Panc1 (cell line): ENCODE results near the gene PACC1.
A peak's percentile ranks its signal among the peaks of the same experiment; 100 is the strongest.

ENCODE experiments used
- SIN3A ChIP-seq: IDR thresholded peaks from 2 replicates; pipeline ENCODE4 v1.6.1; 2012; ENCODE audit warnings: low read depth, mild to moderate bottlenecking, low read length, moderate library complexity, borderline replicate concordance; ENCODE audit not compliant: insufficient read depth
- TF ChIP-seq, protein P1 (sequence below): fragments of 450-650 bp; IDR thresholded peaks from 2 replicates; pipeline ENCODE4 v1.5.1; 2017; ENCODE audit warnings: mild to moderate bottlenecking
- TF ChIP-seq, protein P2 (sequence below), 2 experiments: IDR thresholded peaks; 2 replicates each; pipeline ENCODE4 v1.6.1; 2011 to 2012; ENCODE audit warnings: low read depth in 2 of 2, control low read depth in 1 of 2, low read length in 1 of 2, mild to moderate bottlenecking in 1 of 2, moderate library complexity in 1 of 2; ENCODE audit not compliant: insufficient read depth in 1 of 2

DNA sequence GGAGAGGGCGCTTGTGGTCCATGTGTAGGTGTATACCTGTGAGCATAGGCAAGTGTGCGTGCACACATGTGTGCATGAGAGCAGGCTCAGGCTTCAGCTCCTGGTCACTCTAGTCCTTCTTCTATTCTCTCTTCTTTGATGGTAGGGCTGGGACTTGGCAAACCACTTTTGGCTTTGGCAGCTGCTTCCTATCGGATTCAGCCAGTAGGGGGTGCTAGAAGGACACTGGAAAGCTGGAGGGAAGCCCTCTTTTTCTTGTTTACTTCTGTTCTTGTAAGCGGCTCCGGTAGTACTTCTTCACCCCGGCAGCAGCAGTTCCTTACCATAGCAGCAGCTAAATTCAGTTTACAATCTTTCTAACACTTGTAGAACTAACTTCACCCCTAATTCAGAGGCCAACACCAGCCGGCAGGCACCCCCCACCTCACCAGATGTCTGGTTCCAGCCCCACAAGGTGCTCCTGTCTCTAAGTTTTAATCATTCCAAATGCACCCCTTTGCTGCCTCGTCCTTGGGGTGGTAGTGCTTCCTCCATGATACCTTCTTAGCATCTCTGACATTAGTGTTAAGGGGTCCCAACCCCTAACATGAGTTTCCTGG is 43.2 kb upstream of the PACC1 start:
- TF ChIP-seq, protein P1, sequence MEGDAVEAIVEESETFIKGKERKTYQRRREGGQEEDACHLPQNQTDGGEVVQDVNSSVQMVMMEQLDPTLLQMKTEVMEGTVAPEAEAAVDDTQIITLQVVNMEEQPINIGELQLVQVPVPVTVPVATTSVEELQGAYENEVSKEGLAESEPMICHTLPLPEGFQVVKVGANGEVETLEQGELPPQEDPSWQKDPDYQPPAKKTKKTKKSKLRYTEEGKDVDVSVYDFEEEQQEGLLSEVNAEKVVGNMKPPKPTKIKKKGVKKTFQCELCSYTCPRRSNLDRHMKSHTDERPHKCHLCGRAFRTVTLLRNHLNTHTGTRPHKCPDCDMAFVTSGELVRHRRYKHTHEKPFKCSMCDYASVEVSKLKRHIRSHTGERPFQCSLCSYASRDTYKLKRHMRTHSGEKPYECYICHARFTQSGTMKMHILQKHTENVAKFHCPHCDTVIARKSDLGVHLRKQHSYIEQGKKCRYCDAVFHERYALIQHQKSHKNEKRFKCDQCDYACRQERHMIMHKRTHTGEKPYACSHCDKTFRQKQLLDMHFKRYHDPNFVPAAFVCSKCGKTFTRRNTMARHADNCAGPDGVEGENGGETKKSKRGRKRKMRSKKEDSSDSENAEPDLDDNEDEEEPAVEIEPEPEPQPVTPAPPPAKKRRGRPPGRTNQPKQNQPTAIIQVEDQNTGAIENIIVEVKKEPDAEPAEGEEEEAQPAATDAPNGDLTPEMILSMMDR: peak; percentile 84
- TF ChIP-seq, protein P2, sequence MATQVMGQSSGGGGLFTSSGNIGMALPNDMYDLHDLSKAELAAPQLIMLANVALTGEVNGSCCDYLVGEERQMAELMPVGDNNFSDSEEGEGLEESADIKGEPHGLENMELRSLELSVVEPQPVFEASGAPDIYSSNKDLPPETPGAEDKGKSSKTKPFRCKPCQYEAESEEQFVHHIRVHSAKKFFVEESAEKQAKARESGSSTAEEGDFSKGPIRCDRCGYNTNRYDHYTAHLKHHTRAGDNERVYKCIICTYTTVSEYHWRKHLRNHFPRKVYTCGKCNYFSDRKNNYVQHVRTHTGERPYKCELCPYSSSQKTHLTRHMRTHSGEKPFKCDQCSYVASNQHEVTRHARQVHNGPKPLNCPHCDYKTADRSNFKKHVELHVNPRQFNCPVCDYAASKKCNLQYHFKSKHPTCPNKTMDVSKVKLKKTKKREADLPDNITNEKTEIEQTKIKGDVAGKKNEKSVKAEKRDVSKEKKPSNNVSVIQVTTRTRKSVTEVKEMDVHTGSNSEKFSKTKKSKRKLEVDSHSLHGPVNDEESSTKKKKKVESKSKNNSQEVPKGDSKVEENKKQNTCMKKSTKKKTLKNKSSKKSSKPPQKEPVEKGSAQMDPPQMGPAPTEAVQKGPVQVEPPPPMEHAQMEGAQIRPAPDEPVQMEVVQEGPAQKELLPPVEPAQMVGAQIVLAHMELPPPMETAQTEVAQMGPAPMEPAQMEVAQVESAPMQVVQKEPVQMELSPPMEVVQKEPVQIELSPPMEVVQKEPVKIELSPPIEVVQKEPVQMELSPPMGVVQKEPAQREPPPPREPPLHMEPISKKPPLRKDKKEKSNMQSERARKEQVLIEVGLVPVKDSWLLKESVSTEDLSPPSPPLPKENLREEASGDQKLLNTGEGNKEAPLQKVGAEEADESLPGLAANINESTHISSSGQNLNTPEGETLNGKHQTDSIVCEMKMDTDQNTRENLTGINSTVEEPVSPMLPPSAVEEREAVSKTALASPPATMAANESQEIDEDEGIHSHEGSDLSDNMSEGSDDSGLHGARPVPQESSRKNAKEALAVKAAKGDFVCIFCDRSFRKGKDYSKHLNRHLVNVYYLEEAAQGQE (IDR thresholded peaks at IDR 0.05; ENCODE audit: insufficient read depth in 1 of 2, low read depth in 2 of 2, low read length in 1 of 2): no peak
- no peak for TF ChIP-seq SIN3A
